ENCODE measurements around the gene USF2.
"Not testable (repeated sequence)": the region's sequence is repeated elsewhere in the genome, so short reads cannot be mapped to it uniquely, and the experiment has no call there.

GRCh38 chr19:35285465-35285864 is 16.7 kb downstream of the USF2 start:
- not testable (repeated sequence) for TF ChIP-seq CTCF (IDR thresholded peaks at IDR 0.05; ENCODE audit: poor library complexity); EZH2 (IDR thresholded peaks at IDR 0.05; ENCODE audit: borderline replicate concordance)

Data from hepatocyte (in vitro differentiated cells).